ENCODE data around the gene EPB41. TPM values are rescaled to one million over a fixed set of nuclear protein-coding genes. Genes with fewer than 3 reads are reported as not detected.

EPB41 gene
- total and polyA plus RNA-seq, 9 donors, result 11.2 to 56.4 (median 29.9) TPM

GRCh38 chr1:28891256-28891655, 23.1 kb upstream of the EPB41 start:
- WGBS, 3 donors, result 76 to 87% (median 86%) methylated on average over 2 of the region's 2 CpGs
- H3K36me3 ChIP-seq, result no peaks in the 10 kb centered on the region
- intact Hi-C loops (cut with DNase I), result loop anchor here in 1 of 4 donors (5.0 kb wide), 1 partner anchor 141 kb away; no protein-coding TSS in a partner anchor
- TF ChIP-seq EP300 (IDR thresholded peaks at IDR 0.05) (no peak), POLR2A (IDR thresholded peaks at IDR 0.05) (no peak), CTCF (IDR thresholded peaks at IDR 0.05) (no peak)
- no peak overlapping the region for H3K4me3 ChIP-seq
- H3K4me1 ChIP-seq (ENCODE audit: insufficient read depth), result peaks cover 5% of the 10 kb centered on the region
- H3K27me3 ChIP-seq, result no peaks in the 10 kb centered on the region
- no peaks in the 10 kb centered on the region for H3K9me3 ChIP-seq
- H3K27ac ChIP-seq, result no peak overlapping the region
- no peak for DNase-seq

- TF ChIP-seq CTCF (IDR thresholded peaks at IDR 0.05) (no peak), EP300 (IDR thresholded peaks at IDR 0.05) (no peak), POLR2A (IDR thresholded peaks at IDR 0.05) (no peak)
- H3K9me3 ChIP-seq, result no peaks in the 10 kb centered on the region
- no peak for DNase-seq
- H3K27ac ChIP-seq, result no peak overlapping the region
- intact Hi-C loops (cut with DNase I), result loop anchor here in 1 of 4 donors (5.0 kb wide), 1 partner anchor 139 kb away; no protein-coding TSS in a partner anchor
- H3K36me3 ChIP-seq, result no peaks in the 10 kb centered on the region
- H3K4me1 ChIP-seq (ENCODE audit: insufficient read depth), result peaks cover 2% of the 10 kb centered on the region
- no peak overlapping the region for H3K4me3 ChIP-seq
- 78 to 90% (median 82%) methylated on average over 8 of the region's 8 CpGs for WGBS, 3 donors
- no peaks in the 10 kb centered on the region for H3K27me3 ChIP-seq
Observed at GRCh38 chr1:28893403-28894102, 20.8 kb upstream of the EPB41 start.

GRCh38 chr1:28894785-28895184, 19.6 kb upstream of the EPB41 start:
- intact Hi-C loops (cut with DNase I), result loop anchor here in 1 of 4 donors (5.0 kb wide), 1 partner anchor 138 kb away; no protein-coding TSS in a partner anchor
- no peaks in the 10 kb centered on the region for H3K27me3 ChIP-seq
- 63 to 72% (median 70%) methylated on average over 2 of the region's 2 CpGs for WGBS, 3 donors
- peaks cover 9% of the 10 kb centered on the region for H3K4me1 ChIP-seq (ENCODE audit: insufficient read depth)
- H3K4me3 ChIP-seq, result no peak overlapping the region
- TF ChIP-seq POLR2A (IDR thresholded peaks at IDR 0.05), result no peak
- TF ChIP-seq CTCF (IDR thresholded peaks at IDR 0.05), result no peak
- no peak for TF ChIP-seq EP300 (IDR thresholded peaks at IDR 0.05)
- DNase-seq, result no peak
- H3K27ac ChIP-seq, result no peak overlapping the region
- H3K9me3 ChIP-seq, result no peaks in the 10 kb centered on the region
- no peaks in the 10 kb centered on the region for H3K36me3 ChIP-seq

- H3K27ac ChIP-seq, result no peak overlapping the region
Observed at GRCh38 chr1:28895896-28896608, 18.3 kb upstream of the EPB41 start.

More at GRCh38 chr1:28895896-28896608, 18.3 kb upstream of the EPB41 start:
- Histone ChIP-seq H3K4me3 (no peak overlapping the region), H3K27me3 (no peaks in the 10 kb centered on the region), H3K9me3 (no peaks in the 10 kb centered on the region), H3K4me1 (ENCODE audit: insufficient read depth) (peaks cover 9% of the 10 kb centered on the region), H3K36me3 (no peaks in the 10 kb centered on the region)
- TF ChIP-seq POLR2A (IDR thresholded peaks at IDR 0.05) (no peak), EP300 (IDR thresholded peaks at IDR 0.05) (no peak), CTCF (IDR thresholded peaks at IDR 0.05) (no peak)
- 58 to 73% (median 62%) methylated on average over 4 of the region's 4 CpGs for WGBS, 3 donors
- intact Hi-C loops (cut with DNase I), result no loop called here
- no peak for DNase-seq

Measured in ovary (tissue), 9 donors.